A549 (cell line): Measurements from ENCODE around the gene SEMA6D. TPM values are rescaled to one million over a fixed set of nuclear protein-coding genes. Genes with fewer than 3 reads are reported as not detected.

Experiments
- ATAC-seq, 2 experiments: fragments of 200-7000 bp in 1 of 2; fragments of >200 bp in 1 of 2; cut with Nextera tagmentation in 1 of 2; cut with Tn5 transposase in 1 of 2; 3 replicates each; pipeline versions ENCODE4 v1.8.0 to v1.9.1; 2018 to 2020; ENCODE audit warnings: mild to moderate bottlenecking in 1 of 2, moderate library complexity in 1 of 2
- CTCF ChIA-PET: fragments of 300-600 bp; sonication (Branson Sonifier 250); formaldehyde crosslinking; extraction: SDS; loops from one replicate; lab custom pipeline; 2021; ENCODE audit warnings: antibody characterized with exemption, inconsistent platforms; lab: Yijun Ruan, JAX
- POLR2A ChIA-PET: fragments of 350-600 bp; formaldehyde crosslinking; extraction: SDS; loops from one replicate; lab custom pipeline; 2021; ENCODE audit warnings: antibody characterized with exemption, inconsistent platforms; lab: Yijun Ruan, JAX
- DNase-seq, 2 experiments: peaks; one replicate each; pipeline versions ENCODE4 v3.0.0 to v3.0.0-alpha.2; 2011 to 2016; ENCODE audit warnings: low read depth in 1 of 2, low spot score in 1 of 2
- FAIRE-seq: peaks from 2 replicates; lab custom pipeline; 2011; peaks lifted over from hg19 to GRCh38; lab: Jason Lieb, UNC
- H3K27ac ChIP-seq, 2 experiments: fragments of >200 bp; sonication (Bioruptor Twin); formaldehyde crosslinking; 3 replicates each; pipeline ENCODE4 v1.5.1; 2016 to 2017
- H3K4me1 ChIP-seq: fragments of >200 bp; sonication (Bioruptor Twin); formaldehyde crosslinking; 3 replicates; pipeline ENCODE4 v1.6.1; 2016
- H3K4me2 ChIP-seq: fragments of >200 bp; sonication (Bioruptor Twin); formaldehyde crosslinking; 3 replicates; pipeline ENCODE4 v1.6.1; 2016
- H3K4me3 ChIP-seq: fragments of >200 bp; sonication (Bioruptor Twin); formaldehyde crosslinking; 3 replicates; pipeline ENCODE4 v1.5.1; 2016
- H3K9me3 ChIP-seq: fragments of >200 bp; sonication (Bioruptor Twin); formaldehyde crosslinking; 3 replicates; pipeline ENCODE4 v1.6.1; 2016
- BHLHE40 ChIP-seq: IDR thresholded peaks from 2 replicates; pipeline ENCODE4 v1.6.1; 2012; ENCODE audit warnings: low read depth, low read length, inconsistent platforms
- CBX8 ChIP-seq: fragments of 200-600 bp; sonication (generic); IDR thresholded peaks from 2 replicates; pipeline ENCODE4 v1.6.1; 2016
- CEBPB ChIP-seq, 2 experiments: fragments of >200 bp in 1 of 2; sonication (Bioruptor Twin) in 1 of 2; formaldehyde crosslinking in 1 of 2; IDR thresholded peaks; 2 replicates each; pipeline ENCODE4 v1.6.1; 2012 to 2016
- CHD2 ChIP-seq: fragments of 150-350 bp; IDR thresholded peaks from 2 replicates; pipeline ENCODE4 v1.6.1; 2014; ENCODE audit warnings: low read length; ENCODE audit not compliant: partially characterized antibody
- ESRRA ChIP-seq: fragments of 150-350 bp; IDR thresholded peaks from 2 replicates; pipeline ENCODE4 v1.6.1; 2014; ENCODE audit warnings: mild to moderate bottlenecking, low read length, borderline replicate concordance
- FOSB ChIP-seq: fragments of 250-450 bp; sonication (Bioruptor Pico); IDR thresholded peaks from 2 replicates; pipeline ENCODE4 v1.5.0; 2020; ENCODE audit warnings: mild to moderate bottlenecking, moderate library complexity
- FOSL2 ChIP-seq, 2 experiments: fragments of 450-650 bp in 1 of 2; fragments of >200 bp in 1 of 2; sonication (Bioruptor Twin) in 1 of 2; formaldehyde crosslinking; IDR thresholded peaks; 2 replicates each; pipeline versions ENCODE4 v1.5.0 to v1.6.1; 2016 to 2020; ENCODE audit warnings: mild to moderate bottlenecking in 1 of 2, moderate library complexity in 1 of 2
- FOXS1 ChIP-seq: fragments of 250-450 bp; sonication (Bioruptor Pico); IDR thresholded peaks from 2 replicates; pipeline ENCODE4 v1.5.0; 2020; ENCODE audit warnings: mild to moderate bottlenecking, moderate library complexity
- HDAC2 ChIP-seq: fragments of 200-600 bp; sonication (generic); IDR thresholded peaks from 2 replicates; pipeline ENCODE4 v1.6.1; 2016
- HEYL ChIP-seq: fragments of 250-450 bp; sonication (Bioruptor Pico); IDR thresholded peaks from 2 replicates; pipeline ENCODE4 v1.8.0; 2021; ENCODE audit warnings: mild to moderate bottlenecking, moderate library complexity
- HOXB13 ChIP-seq: fragments of 250-450 bp; sonication (Bioruptor Pico); IDR thresholded peaks from 2 replicates; pipeline ENCODE4 v1.5.0; 2020; ENCODE audit warnings: low read depth, mild to moderate bottlenecking, moderate library complexity
- HOXB5 ChIP-seq: fragments of 250-450 bp; sonication (Bioruptor Pico); IDR thresholded peaks from 2 replicates; pipeline ENCODE4 v1.5.0; 2020; ENCODE audit warnings: mild to moderate bottlenecking, moderate library complexity
- JUN ChIP-seq, 2 experiments: fragments of >200 bp; sonication (Bioruptor Twin); formaldehyde crosslinking; IDR thresholded peaks; 2 replicates in 1 of 2; 3 replicates in 1 of 2; pipeline ENCODE4 v1.6.1; 2016 to 2017
- KDM1A ChIP-seq: fragments of 200-600 bp; sonication (generic); IDR thresholded peaks from 2 replicates; pipeline ENCODE4 v1.6.1; 2016; ENCODE audit warnings: low read depth, mild to moderate bottlenecking
- MAZ ChIP-seq: fragments of 150-350 bp; IDR thresholded peaks from 2 replicates; pipeline ENCODE4 v1.6.1; 2014; ENCODE audit warnings: antibody characterized with exemption, low read depth, low read length, borderline replicate concordance
- MYC ChIP-seq: IDR thresholded peaks from 2 replicates; pipeline ENCODE4 v1.6.1; 2012; ENCODE audit warnings: mild to moderate bottlenecking, inconsistent platforms, low read length, improper control_type of control experiment, borderline replicate concordance
- NFE2L2 ChIP-seq: fragments of 150-350 bp; conservative IDR thresholded peaks from 2 replicates; pipeline ENCODE4 v1.6.1; 2014; ENCODE audit warnings: low read length
- NR3C1 ChIP-seq: fragments of >200 bp; sonication (Bioruptor Twin); formaldehyde crosslinking; IDR thresholded peaks from 3 replicates; pipeline ENCODE4 v1.6.1; 2017
- RCOR1 ChIP-seq: fragments of 150-350 bp; IDR thresholded peaks from 2 replicates; pipeline ENCODE4 v1.6.1; 2014; ENCODE audit warnings: antibody characterized with exemption, low read length, low read depth
- SREBF2 ChIP-seq: fragments of 450-650 bp; IDR thresholded peaks from 2 replicates; pipeline ENCODE4 v1.6.1; 2014; ENCODE audit warnings: mild to moderate bottlenecking, moderate library complexity
- TFCP2L1 ChIP-seq: fragments of 250-450 bp; sonication (Bioruptor Pico); IDR thresholded peaks from 2 replicates; pipeline ENCODE4 v1.5.0; 2021; ENCODE audit warnings: mild to moderate bottlenecking
- TP53 ChIP-seq: fragments of 250-450 bp; sonication (Bioruptor Pico); IDR thresholded peaks from 2 replicates; pipeline ENCODE4 v1.5.0; 2021; ENCODE audit warnings: mild to moderate bottlenecking, moderate library complexity
- WGBS: methylation state at CpG from one replicate; pipeline ENCODE4 v1.1.6; 2017; ENCODE audit errors: missing lambda C conversion rate; 5-methylcytosine and 5-hydroxymethylcytosine counted together
- polyA plus RNA-seq, 4 experiments: library from polyadenylated mRNA; depleted of rRNA in 3 of 4; stranded (reverse); fragments of >200 nt; fragmentation: RNase III in 1 of 4; extraction: RNeasy Plus Mini Kit Qiagen cat#74134 plus additional on column Dnase treatment in 1 of 4; gene quantifications; 2 replicates in 3 of 4; 3 replicates in 1 of 4; pipeline ENCODE4 v1.2.3, GENCODE V29; 2011 to 2017
- TF ChIP-seq, protein P1 (sequence below): fragments of >200 bp; sonication (Bioruptor Twin); formaldehyde crosslinking; IDR thresholded peaks from 2 replicates; pipeline ENCODE4 v1.6.1; 2016
- TF ChIP-seq, protein P2 (sequence below): fragments of 250-450 bp; sonication (Bioruptor Pico); IDR thresholded peaks from 2 replicates; pipeline ENCODE4 v1.5.0; 2020; ENCODE audit warnings: low read depth, mild to moderate bottlenecking, moderate library complexity
- TF ChIP-seq, protein P3 (sequence below): fragments of >200 bp; sonication (Bioruptor Twin); formaldehyde crosslinking; IDR thresholded peaks from 3 replicates; pipeline ENCODE4 v1.6.1; 2016
- TF ChIP-seq, protein P4 (sequence below): IDR thresholded peaks from 2 replicates; pipeline ENCODE4 v1.6.1; 2012; ENCODE audit warnings: low read depth, borderline replicate concordance
- TF ChIP-seq, protein P5 (sequence below): IDR thresholded peaks from 2 replicates; pipeline ENCODE4 v1.6.1; 2012
- TF ChIP-seq, protein P6 (sequence below): fragments of 450-650 bp; IDR thresholded peaks from 2 replicates; pipeline ENCODE4 v1.6.1; 2014; ENCODE audit warnings: antibody characterized with exemption

The SEMA6D gene
- polyA plus RNA-seq, 2 of the 4 experiments (the other 2 are of a cell fraction): not detected

DNA sequence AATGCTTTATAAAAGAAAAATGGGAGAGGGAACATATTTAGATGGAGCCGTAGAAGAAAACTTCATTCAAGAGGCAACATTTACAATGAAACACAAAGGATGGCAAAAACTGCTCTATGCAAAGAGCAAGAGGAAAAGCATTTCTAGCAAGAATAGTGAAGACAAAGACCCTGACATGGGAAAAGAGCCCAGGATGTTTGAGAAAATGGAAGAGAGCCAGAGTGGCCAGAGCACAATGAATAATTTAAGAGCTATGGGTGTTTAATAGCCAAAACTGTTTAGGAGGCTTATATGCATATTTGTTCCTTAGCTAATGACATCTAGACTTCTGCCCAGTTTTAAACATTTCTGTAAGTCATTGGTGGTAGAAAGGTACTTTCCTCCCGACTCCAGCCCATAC lies 25.4 kb upstream of the SEMA6D start:
- ChIA-PET POLR2A (no interaction called here), CTCF (no interaction called here)
- 25% methylated on average over 2 of the region's 2 CpGs for WGBS
- Histone ChIP-seq H3K4me2 (no peak overlapping the region), H3K27ac (no peak overlapping the region), H3K4me1 (no peaks in the 10 kb centered on the region), H3K9me3 (no peaks in the 10 kb centered on the region), H3K4me3 (no peak overlapping the region)
- FAIRE-seq (no peak), DNase-seq (no peak), ATAC-seq (no peak)
- no peak for TF ChIP-seq HOXB5 (CRISPR knock-in tag)
- TF ChIP-seq, protein P1, sequence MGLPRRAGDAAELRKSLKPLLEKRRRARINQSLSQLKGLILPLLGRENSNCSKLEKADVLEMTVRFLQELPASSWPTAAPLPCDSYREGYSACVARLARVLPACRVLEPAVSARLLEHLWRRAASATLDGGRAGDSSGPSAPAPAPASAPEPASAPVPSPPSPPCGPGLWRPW: no peak

DNA sequence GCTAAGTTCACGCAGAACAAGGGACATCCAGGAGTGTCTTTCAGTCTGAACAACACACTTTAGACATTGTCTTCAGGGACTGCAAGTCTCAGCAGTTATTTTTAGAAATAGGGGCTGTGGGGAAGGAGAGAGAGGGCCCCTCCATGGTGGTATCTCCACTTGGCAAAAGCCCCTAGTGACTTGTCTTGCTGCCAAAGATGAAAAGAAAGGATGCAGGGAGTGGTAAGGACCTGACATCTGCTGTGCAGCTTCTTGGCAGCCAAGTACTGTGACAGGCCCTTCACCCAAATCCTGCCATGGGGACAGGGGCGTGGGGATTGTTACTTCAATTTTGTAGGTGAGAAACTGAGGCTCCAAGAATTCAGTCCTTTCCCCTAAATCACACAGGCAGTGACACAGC lies 21.0 kb upstream of the SEMA6D start:
- no peak overlapping the region for H3K4me3 ChIP-seq
- CTCF ChIA-PET: no interaction called here
- no peaks in the 10 kb centered on the region for H3K9me3 ChIP-seq
- 0% methylated on average over 2 of the region's 2 CpGs for WGBS
- H3K4me2 ChIP-seq: no peak overlapping the region
- TF ChIP-seq MAZ (no peak), RCOR1 (no peak), FOSB (CRISPR knock-in tag) (no peak), HOXB13 (CRISPR knock-in tag) (no peak), BHLHE40 (no peak), HOXB5 (CRISPR knock-in tag) (no peak), NFE2L2 (no peak), TFCP2L1 (CRISPR knock-in tag) (no peak), FOSL2 (IDR thresholded peaks at IDR 0.05) (no peak), FOSL2 (CRISPR knock-in tag; IDR thresholded peaks at IDR 0.05) (no peak), ESRRA (no peak), CBX8 (no peak), TP53 (CRISPR knock-in tag) (no peak)
- TF ChIP-seq, protein P2, sequence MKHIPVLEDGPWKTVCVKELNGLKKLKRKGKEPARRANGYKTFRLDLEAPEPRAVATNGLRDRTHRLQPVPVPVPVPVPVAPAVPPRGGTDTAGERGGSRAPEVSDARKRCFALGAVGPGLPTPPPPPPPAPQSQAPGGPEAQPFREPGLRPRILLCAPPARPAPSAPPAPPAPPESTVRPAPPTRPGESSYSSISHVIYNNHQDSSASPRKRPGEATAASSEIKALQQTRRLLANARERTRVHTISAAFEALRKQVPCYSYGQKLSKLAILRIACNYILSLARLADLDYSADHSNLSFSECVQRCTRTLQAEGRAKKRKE (CRISPR knock-in tag): no peak
- TF ChIP-seq, protein P3, sequence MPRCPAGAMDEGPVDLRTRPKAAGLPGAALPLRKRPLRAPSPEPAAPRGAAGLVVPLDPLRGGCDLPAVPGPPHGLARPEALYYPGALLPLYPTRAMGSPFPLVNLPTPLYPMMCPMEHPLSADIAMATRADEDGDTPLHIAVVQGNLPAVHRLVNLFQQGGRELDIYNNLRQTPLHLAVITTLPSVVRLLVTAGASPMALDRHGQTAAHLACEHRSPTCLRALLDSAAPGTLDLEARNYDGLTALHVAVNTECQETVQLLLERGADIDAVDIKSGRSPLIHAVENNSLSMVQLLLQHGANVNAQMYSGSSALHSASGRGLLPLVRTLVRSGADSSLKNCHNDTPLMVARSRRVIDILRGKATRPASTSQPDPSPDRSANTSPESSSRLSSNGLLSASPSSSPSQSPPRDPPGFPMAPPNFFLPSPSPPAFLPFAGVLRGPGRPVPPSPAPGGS: no peak
- no peak for ATAC-seq
- H3K27ac ChIP-seq: no peak overlapping the region
- POLR2A ChIA-PET: no interaction called here
- H3K4me1 ChIP-seq: no peaks in the 10 kb centered on the region
- DNase-seq: no peak
- FAIRE-seq: no peak

DNA sequence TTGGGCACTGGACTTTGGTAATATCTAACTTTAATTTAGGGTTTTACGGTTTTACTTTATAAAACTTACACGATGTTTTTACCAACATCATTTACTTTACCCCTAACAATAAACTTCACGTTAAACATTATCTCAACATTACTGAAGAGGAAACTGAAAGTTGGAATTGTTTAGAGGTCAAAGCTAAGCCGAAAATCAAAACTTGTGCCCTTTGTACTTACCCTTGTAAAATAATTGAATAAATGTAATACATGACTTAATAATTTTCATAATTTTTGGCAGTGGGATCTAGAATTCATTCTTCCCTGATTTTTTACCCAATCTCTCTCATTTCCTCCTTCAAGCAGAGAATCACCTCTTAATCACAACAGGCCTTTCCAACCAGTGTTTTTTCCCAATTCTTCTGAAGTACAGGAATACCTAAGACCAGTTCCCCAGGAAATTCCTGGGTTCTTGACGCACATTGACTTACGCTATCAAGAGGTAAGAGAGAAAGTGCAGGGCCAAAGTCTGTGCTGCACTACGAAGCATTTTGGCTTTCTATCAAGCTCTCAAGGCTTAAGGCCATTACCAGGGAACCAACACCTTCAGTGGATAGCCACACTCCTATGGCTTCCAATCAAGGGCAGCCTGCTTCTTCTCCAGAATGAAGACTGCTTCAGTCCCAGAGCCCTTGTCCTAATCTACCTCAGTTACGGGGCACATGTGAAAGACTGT lies 11.9 kb upstream of the SEMA6D start:
- 33% methylated on average over 8 of the region's 8 CpGs for WGBS
- TF ChIP-seq BHLHE40 (no peak), CHD2 (no peak), TFCP2L1 (CRISPR knock-in tag) (no peak), HEYL (CRISPR knock-in tag) (no peak), NR3C1 (no peak), SREBF2 (no peak), CEBPB (IDR thresholded peaks at IDR 0.05) (no peak), MYC (no peak), TP53 (CRISPR knock-in tag) (no peak), JUN (IDR thresholded peaks at IDR 0.05) (no peak), ESRRA (no peak), KDM1A (no peak), FOXS1 (no peak), HDAC2 (no peak), RCOR1 (no peak)
- TF ChIP-seq, protein P4, sequence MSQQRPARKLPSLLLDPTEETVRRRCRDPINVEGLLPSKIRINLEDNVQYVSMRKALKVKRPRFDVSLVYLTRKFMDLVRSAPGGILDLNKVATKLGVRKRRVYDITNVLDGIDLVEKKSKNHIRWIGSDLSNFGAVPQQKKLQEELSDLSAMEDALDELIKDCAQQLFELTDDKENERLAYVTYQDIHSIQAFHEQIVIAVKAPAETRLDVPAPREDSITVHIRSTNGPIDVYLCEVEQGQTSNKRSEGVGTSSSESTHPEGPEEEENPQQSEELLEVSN: no peak
- TF ChIP-seq, protein P5, sequence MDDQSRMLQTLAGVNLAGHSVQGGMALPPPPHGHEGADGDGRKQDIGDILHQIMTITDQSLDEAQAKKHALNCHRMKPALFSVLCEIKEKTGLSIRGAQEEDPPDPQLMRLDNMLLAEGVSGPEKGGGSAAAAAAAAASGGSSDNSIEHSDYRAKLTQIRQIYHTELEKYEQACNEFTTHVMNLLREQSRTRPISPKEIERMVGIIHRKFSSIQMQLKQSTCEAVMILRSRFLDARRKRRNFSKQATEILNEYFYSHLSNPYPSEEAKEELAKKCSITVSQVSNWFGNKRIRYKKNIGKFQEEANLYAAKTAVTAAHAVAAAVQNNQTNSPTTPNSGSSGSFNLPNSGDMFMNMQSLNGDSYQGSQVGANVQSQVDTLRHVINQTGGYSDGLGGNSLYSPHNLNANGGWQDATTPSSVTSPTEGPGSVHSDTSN: no peak
- TF ChIP-seq, protein P6, sequence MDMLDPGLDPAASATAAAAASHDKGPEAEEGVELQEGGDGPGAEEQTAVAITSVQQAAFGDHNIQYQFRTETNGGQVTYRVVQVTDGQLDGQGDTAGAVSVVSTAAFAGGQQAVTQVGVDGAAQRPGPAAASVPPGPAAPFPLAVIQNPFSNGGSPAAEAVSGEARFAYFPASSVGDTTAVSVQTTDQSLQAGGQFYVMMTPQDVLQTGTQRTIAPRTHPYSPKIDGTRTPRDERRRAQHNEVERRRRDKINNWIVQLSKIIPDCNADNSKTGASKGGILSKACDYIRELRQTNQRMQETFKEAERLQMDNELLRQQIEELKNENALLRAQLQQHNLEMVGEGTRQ: no peak

More for the DNA sequence above, 11.9 kb upstream of the SEMA6D start:
- H3K4me1 ChIP-seq: no peaks in the 10 kb centered on the region
- ChIA-PET POLR2A (no interaction called here), CTCF (no interaction called here)
- no peak overlapping the region for H3K27ac ChIP-seq
- FAIRE-seq: no peak
- H3K4me2 ChIP-seq: no peak overlapping the region
- no peak overlapping the region for H3K4me3 ChIP-seq
- no peak for ATAC-seq
- no peaks in the 10 kb centered on the region for H3K9me3 ChIP-seq
- no peak for DNase-seq
